Ovary (tissue), 3 donors: Measurements from ENCODE around the gene MAN2A2.

ENCODE experiments used
- EP300 ChIP-seq: sonication (generic); formaldehyde crosslinking; IDR thresholded peaks from one replicate; pipeline ENCODE4 v1.6.1; 2017; ENCODE audit warnings: antibody characterized with exemption
- TF ChIP-seq, protein P1 (sequence below), 3 donors: fragments of 450-650 bp in 2 of 3; fragments of 200-600 bp in 1 of 3; IDR thresholded peaks; one replicate each; pipeline versions ENCODE4 v1.5.1 to v1.8.0; 2016 to 2022; ENCODE audit warnings: antibody characterized with exemption in 3 of 3, mild to moderate bottlenecking in 1 of 3
- donor health status: DM: no; HTN: no; CAD: no.

DNA sequence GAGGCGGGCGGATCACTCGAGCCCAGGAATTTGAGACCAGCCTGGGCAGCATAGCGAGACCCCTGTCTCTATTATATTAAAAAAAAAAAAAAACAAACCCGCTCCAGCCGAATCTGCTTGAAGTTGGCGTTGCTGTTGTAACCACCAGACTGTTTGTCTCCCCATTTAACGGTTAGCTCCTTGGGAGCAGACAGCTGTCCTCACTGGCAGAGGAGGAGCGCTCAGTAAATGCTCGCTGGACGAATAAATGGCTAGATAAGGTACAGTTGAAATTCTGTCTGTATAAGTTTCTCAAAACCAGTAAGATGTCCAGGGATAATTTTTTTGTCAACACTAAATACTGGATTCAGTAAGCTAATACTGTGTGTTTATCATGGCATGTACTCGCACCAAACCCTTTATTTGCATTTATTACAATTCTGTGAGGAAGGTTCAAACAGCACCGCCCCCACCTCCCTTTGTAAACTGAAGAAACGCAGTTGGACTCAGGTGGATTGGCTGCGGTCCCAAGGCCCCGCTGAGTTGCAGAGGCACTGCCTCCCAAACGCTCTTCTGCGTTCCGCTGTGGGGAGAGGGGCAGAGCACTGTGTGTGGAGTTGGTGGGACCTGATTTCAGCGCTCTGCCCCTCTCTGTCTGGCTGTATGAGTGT lies 52.6 kb downstream of the MAN2A2 start:
- no peak for TF ChIP-seq EP300
- TF ChIP-seq, protein P1, sequence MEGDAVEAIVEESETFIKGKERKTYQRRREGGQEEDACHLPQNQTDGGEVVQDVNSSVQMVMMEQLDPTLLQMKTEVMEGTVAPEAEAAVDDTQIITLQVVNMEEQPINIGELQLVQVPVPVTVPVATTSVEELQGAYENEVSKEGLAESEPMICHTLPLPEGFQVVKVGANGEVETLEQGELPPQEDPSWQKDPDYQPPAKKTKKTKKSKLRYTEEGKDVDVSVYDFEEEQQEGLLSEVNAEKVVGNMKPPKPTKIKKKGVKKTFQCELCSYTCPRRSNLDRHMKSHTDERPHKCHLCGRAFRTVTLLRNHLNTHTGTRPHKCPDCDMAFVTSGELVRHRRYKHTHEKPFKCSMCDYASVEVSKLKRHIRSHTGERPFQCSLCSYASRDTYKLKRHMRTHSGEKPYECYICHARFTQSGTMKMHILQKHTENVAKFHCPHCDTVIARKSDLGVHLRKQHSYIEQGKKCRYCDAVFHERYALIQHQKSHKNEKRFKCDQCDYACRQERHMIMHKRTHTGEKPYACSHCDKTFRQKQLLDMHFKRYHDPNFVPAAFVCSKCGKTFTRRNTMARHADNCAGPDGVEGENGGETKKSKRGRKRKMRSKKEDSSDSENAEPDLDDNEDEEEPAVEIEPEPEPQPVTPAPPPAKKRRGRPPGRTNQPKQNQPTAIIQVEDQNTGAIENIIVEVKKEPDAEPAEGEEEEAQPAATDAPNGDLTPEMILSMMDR (IDR thresholded peaks at IDR 0.05) = no peak
